A549 treated with AZD9567 at 1 μM for 4 hours (cell line): ENCODE data around the gene H2BK1. TPM values are rescaled to one million over a fixed set of nuclear protein-coding genes. Genes with fewer than 3 reads are reported as not detected.

ENCODE experiments used
- total RNA-seq: library from RNA; stranded (reverse); fragments of 200-300 nt; extraction: Qiagen RNA extraction; gene quantifications from 5 replicates; pipeline ENCODE4 v1.2.3, GENCODE V29; 2022; ENCODE audit not compliant: insufficient read depth

The H2BK1 gene
- total RNA-seq = not detected in 5 replicates

GRCh38 chr7:151210087-151210854 lies at the start of gene H2BK1:
Gene H2BK1, minus strand, starts transcription at chr7:151210488. Its CDS starts 170 bp downstream, at chr7:151210318.

DNA sequence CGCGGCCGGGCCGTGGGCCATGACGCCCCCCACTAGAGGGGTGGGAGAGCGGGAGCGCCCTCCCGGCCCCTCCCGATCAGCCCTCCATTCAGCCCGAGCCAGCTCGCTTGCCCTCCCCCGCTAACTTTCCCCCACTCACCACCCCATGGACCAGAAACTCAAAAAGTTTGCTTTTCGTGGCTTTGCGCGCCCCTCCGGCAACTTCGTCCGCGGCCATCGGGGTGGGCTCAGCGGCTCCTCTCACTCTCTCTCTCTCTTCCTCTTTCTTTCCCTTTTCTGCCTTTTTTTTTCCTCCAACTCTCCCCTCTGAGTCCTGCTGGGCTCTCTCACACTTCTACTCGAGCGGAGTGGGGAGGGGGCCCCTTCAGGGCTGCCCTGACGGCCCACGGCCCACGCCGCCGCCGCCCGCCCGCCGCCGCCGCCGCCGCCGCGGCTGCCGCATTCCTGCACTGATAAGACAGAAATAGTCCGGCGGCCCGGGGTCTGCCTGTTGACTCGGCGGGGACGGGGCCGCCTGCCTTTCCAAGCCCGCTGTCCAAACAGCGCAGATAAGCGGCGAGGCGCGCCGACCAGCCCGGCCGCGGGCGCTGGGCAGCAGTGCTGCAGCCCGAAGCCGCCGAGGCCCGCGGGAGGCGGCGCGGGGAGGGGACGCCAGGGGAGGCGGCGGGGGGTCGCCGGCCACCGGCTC lies 38.2 kb upstream of the H2BK1 start, which contains the start of gene SMARCD3:
TSS of gene SMARCD3 (minus strand) at position 349 of the 688 bp plus-strand sequence. CDS start at position 217, 132 bp downstream.

DNA sequence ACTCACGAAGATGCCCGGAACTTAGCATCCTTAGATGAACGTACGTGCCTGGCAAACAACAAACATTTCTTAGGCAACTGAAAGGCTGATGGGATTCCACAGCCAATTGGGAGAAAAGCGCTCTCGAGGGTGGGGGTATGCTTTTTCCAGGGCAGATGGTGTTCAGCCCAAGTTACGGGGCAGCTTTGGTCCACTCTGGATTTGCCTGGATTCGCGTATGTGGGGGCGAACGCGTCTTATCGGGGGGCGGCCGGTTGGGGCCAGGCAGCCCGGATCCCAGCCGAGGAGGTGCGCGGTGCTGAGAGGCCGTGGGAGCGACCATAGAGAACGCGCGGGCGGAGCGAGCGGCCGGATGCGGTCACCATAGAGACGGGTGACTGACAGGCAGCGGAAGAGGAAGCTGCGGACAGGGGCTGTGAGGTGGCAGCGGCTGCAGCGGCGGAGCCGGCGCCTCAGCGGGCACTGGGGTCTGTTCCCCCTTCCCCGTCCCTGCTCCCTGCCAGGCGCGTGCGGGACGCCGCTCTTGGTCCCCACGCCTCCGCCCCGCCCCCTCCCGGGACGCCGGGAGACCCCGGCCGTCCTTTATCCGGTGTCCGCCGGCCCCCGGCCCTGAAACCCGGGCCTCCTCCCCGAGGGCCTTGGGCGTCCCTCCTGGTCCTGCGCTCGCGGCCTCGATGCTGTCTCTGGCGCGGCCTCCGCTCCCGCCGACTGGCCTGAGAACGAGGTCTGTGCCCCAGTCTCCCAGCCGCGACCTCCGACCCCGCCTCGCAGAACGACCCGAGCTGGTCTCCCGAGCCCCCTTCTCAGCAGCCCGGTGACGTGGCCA lies 22.0 kb upstream of the H2BK1 start, which contains the start of gene CHPF2:
TSS of gene CHPF2 (plus strand) at position 393 of the 826 bp plus-strand sequence. CDS start 1,529 bp downstream, outside the sequence.

GRCh38 chr7:151226875-151227782 lies 16.8 kb upstream of the H2BK1 start, which contains the start of gene ABCF2:
Gene ABCF2, minus strand, starts transcription at chr7:151227205. Its CDS starts 747 bp downstream, at chr7:151226458.

DNA sequence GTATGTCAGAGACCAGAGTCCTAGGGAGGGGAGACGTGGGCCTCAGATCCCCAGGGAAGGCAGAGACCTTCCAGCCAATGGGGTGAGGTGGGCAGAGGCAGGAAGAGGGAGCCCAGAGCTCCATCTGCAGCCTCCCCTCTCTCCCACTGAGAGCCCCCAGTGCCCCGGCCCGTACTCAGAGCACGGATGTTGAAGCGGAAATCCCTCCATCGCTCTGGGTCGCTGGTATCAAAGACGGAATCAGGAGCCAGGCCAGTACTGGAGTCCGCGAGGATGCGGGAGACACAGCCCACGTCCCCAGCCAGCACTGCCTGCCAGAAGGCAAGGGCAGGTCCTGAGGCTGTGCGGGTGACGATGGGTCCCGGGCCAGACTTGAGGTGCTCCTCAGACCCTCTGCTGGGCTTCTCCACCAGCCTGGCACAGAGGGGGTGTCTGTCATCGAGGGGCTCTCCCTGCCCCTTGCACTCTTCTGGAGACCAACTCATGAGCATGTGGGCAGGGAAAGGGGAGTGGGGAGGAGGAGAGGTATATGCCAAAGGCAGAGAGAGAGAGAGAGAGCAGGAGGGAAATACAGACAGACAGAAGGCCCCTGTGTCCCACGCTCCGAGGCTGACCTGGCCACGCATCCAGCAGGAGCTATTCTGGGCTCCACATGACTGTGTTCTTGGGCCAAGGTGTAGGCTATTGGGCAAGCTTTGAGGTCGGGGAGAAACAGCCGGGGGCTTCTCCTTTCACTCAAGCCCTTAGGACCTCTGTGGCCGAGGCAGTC lies 23.5 kb downstream of the H2BK1 start, which contains the start of gene ASB10:
TSS of gene ASB10 (minus strand) at position 611 of the 769 bp plus-strand sequence. CDS start at position 491, 120 bp downstream.

DNA sequence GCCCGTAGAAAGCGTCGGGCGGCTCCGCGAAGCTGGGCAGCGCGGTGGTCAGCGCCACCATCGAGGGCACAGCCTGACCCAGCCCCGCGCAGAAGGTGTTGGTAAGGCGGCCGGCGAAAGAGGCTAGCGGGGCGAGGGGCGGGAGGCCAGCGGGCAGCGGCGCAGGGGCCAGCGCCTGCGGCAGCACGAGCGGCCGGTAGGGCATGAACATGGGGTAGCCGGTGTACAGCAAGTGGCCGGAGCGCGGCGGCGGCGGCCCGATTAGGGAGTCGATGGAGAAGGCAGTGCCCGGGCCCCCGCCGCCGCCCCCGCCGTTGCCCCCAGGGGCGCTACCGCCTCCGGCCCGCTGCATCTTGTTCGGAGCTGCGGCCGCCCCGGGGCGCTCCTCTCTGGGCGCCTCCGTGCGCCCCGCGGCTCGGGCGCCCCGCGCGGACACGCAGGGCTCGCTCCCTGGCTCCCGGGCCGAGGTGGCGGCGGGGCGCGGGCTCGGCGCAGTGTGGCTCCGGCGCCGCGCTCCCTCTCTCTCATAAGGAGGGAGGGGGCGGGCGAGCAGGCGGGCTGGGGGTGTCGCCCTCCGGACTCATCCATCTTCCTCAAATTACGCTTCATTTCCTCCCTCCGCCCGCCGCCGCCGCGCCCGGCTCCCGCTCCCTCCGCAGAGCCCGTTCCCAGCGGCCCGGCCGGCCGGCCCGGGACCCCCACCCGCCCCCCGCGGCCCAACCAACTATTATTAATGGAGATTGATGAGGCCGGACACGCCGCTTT lies 42.9 kb downstream of the H2BK1 start, which contains the start of gene GBX1:
TSS of gene GBX1 (minus strand) at position 498 of the 765 bp plus-strand sequence. CDS start at position 352, 146 bp downstream.

Other genes with a start within 250 kb of the H2BK1 start
- gene KCNH2, start 232.2 kb downstream of the H2BK1 start, total RNA-seq = 0.74 to 1.6 TPM (median 1.5 TPM) in 5 replicates
- 0.15 to 0.42 TPM (median 0.24 TPM) in 4 of 5 replicates, not detected in the other for gene NOS3, start 219.5 kb downstream of the H2BK1 start, total RNA-seq
- 0.54 to 0.91 TPM (median 0.71 TPM) in 4 of 5 replicates, not detected in the other for gene ATG9B, start 186.0 kb downstream of the H2BK1 start, total RNA-seq
- gene ABCB8, start 182.0 kb downstream of the H2BK1 start, total RNA-seq = 40.4 to 52.5 TPM (median 50.5 TPM) in 5 replicates
- 7.7 to 12.8 TPM (median 10.8 TPM) in 5 replicates for gene ASIC3, start 162.0 kb downstream of the H2BK1 start, total RNA-seq
- 29.7 to 38.6 TPM (median 30.6 TPM) in 5 replicates for gene CDK5, start 152.6 kb downstream of the H2BK1 start, total RNA-seq
- gene SLC4A2, start 150.9 kb downstream of the H2BK1 start, total RNA-seq = 149 to 274 TPM (median 247 TPM) in 5 replicates
- 50.3 to 91.6 TPM (median 84.4 TPM) in 5 replicates for gene FASTK, start 129.7 kb downstream of the H2BK1 start, total RNA-seq
- gene TMUB1, start 127.0 kb downstream of the H2BK1 start, total RNA-seq = 29.4 to 54.1 TPM (median 48.7 TPM) in 5 replicates
- 41.3 to 67.4 TPM (median 64.9 TPM) in 5 replicates for gene AGAP3, start 124.0 kb downstream of the H2BK1 start, total RNA-seq
- gene GBX1, start 42.8 kb downstream of the H2BK1 start, total RNA-seq = 0.07 to 0.13 TPM (median 0.09 TPM) in 3 of 5 replicates, not detected in the others
- not detected in 5 replicates for gene ASB10, start 23.2 kb downstream of the H2BK1 start, total RNA-seq
- gene ABCF2, start 16.7 kb upstream of the H2BK1 start, total RNA-seq = 53.3 to 66.9 TPM (median 60.8 TPM) in 5 replicates
- gene CHPF2, start 22.0 kb upstream of the H2BK1 start, total RNA-seq = 35.0 to 48.9 TPM (median 44.8 TPM) in 5 replicates
- 4.3 to 8.8 TPM (median 8.1 TPM) in 5 replicates for gene SMARCD3, start 38.2 kb upstream of the H2BK1 start, total RNA-seq
- gene NUB1, start 131.3 kb upstream of the H2BK1 start, total RNA-seq = 34.3 to 39.1 TPM (median 37.3 TPM) in 5 replicates
- gene WDR86, start 199.6 kb upstream of the H2BK1 start, total RNA-seq = 0.21 to 0.34 TPM (median 0.28 TPM) in 4 of 5 replicates, not detected in the other
- gene CRYGN, start 229.7 kb upstream of the H2BK1 start, total RNA-seq = not detected in 5 replicates